Bronchial epithelial cell (primary cell): ENCODE data around the gene UBE2E3. TPM values are rescaled to one million over a fixed set of nuclear protein-coding genes. Genes with fewer than 3 reads are reported as not detected.

Experiments used
- DNase-seq: peaks from one replicate; pipeline ENCODE4 v3.0.0-alpha.2; 2010; ENCODE audit warnings: low read depth
- FAIRE-seq: peaks from 2 replicates; lab custom pipeline; 2011; peaks lifted over from hg19 to GRCh38; lab: Jason Lieb, UNC
- H3K27me3 ChIP-seq: 2 replicates; pipeline ENCODE4 v1.5.1; 2011; ENCODE audit warnings: low read length; ENCODE audit not compliant: control insufficient read depth, insufficient read depth
- H3K36me3 ChIP-seq: 2 replicates; pipeline ENCODE4 v1.5.1; 2011; ENCODE audit warnings: low read length; ENCODE audit not compliant: control insufficient read depth, insufficient read depth
- H3K4me3 ChIP-seq: 2 replicates; pipeline ENCODE4 v1.5.1; 2011; ENCODE audit warnings: mild to moderate bottlenecking, low read depth, low read length, control low read depth
- total RNA-seq: library from RNA; depleted of rRNA; stranded (reverse); fragments of >200 nt; gene quantifications from 2 replicates; pipeline ENCODE4 v1.2.1, GENCODE V29; 2014
- TF ChIP-seq, protein P1 (sequence below): IDR thresholded peaks from 2 replicates; pipeline ENCODE4 v1.5.1; 2011; ENCODE audit warnings: mild to moderate bottlenecking, moderate library complexity, low read length, control low read depth, inconsistent platforms; ENCODE audit not compliant: insufficient read depth, severe bottlenecking

UBE2E3 gene
- total RNA-seq, 1 donor from 2014 or later: 27.4 TPM

DNA sequence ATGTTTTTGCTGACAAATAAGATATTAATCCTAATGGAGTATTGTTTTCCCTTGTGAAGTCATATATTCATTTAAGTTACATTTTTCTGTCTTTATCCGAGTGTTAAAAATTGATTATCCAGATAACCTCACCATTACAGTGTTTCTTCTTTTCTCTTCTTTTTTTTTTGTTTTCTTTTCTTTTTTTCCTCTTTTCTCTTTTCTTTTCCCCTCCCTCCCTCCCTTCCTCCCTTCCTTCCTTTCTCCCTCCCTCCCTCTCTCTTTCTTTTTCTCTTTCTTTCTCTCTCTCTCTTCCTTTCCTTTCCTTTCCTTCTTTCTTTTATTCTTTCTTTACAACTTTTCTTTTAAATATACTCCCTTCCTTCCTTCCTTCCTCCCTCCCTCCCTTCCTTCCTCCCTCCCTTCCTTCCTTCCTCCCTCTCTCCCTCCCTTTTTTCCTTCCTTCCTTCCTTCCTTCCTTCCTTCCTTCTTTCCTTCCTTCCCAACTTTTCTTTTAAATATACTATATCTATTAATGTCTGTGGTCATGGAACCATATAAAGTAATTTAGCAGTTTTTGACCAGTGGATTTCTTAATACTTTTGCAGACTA, 40.9 kb downstream of the UBE2E3 start:
- no peak for FAIRE-seq
- no peak for DNase-seq
- no peak overlapping the region for H3K4me3 ChIP-seq
- no peaks in the 10 kb centered on the region for H3K27me3 ChIP-seq
- TF ChIP-seq, protein P1, sequence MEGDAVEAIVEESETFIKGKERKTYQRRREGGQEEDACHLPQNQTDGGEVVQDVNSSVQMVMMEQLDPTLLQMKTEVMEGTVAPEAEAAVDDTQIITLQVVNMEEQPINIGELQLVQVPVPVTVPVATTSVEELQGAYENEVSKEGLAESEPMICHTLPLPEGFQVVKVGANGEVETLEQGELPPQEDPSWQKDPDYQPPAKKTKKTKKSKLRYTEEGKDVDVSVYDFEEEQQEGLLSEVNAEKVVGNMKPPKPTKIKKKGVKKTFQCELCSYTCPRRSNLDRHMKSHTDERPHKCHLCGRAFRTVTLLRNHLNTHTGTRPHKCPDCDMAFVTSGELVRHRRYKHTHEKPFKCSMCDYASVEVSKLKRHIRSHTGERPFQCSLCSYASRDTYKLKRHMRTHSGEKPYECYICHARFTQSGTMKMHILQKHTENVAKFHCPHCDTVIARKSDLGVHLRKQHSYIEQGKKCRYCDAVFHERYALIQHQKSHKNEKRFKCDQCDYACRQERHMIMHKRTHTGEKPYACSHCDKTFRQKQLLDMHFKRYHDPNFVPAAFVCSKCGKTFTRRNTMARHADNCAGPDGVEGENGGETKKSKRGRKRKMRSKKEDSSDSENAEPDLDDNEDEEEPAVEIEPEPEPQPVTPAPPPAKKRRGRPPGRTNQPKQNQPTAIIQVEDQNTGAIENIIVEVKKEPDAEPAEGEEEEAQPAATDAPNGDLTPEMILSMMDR: no peak
- no peaks in the 10 kb centered on the region for H3K36me3 ChIP-seq

DNA sequence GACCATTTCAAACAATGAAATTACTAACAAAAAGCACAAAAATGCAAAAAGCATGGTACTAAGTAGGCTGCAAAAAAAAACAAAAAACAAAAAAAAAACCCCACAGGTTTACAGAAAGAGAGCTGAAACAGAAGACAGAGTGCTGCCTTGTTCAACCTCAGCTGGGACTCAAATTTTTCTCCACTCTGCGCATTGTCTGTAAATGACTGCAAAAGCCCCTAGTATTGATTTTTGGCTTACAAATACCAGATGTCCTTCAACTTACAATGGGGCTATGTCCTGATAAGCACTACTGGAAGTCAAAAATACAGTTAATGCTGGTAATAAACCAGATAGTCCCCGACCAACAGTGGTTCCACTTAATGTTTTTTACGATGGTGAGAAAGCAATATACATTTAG, 42.2 kb downstream of the UBE2E3 start:
- DNase-seq (no peak), FAIRE-seq (no peak)
- Histone ChIP-seq H3K36me3 (no peaks in the 10 kb centered on the region), H3K27me3 (no peaks in the 10 kb centered on the region), H3K4me3 (no peak overlapping the region)
- TF ChIP-seq, protein P1: no peak

DNA sequence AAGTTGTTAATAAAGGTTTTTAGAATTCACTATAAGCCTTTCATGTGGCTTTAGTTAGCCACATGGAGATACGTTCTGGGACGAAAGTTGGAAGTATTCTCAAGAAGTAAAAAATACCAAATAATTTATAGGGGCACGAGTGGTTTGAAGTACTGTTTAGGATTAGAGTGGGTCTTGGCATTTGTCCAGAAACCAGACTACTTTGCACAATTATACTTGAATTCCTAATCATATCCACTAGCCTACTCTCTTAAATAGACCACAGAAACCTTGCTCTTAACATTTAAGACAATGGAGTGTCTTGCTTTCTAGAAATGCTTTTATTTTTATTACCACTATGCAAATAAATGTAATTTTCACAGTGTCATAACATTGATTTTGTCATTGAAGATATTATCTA, 44.6 kb downstream of the UBE2E3 start:
- FAIRE-seq (no peak), DNase-seq (no peak)
- Histone ChIP-seq H3K36me3 (no peaks in the 10 kb centered on the region), H3K4me3 (no peak overlapping the region), H3K27me3 (no peaks in the 10 kb centered on the region)
- TF ChIP-seq, protein P1: no peak

DNA sequence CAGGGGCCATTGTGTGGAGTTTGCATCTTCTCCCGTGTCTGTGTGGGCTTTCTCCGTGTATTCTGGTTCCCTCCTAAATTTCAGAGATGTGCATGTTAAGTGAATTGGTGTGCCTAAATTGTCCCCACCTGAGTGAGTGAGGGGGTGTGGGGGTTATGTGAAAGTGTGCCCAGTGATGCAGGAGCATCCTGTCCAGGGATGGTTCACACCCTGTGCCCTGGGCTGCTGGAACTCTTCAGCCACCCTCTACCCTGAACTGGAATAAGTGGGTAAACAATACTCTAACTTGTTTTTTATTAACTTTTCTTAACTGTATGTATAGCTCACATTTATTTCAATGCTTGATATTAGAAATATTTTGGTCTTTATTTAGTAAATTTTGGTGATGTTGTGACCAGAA, 56.0 kb downstream of the UBE2E3 start:
- no peak for DNase-seq
- Histone ChIP-seq H3K4me3 (no peak overlapping the region), H3K27me3 (no peaks in the 10 kb centered on the region), H3K36me3 (no peaks in the 10 kb centered on the region)
- TF ChIP-seq, protein P1: no peak
- no peak for FAIRE-seq

DNA sequence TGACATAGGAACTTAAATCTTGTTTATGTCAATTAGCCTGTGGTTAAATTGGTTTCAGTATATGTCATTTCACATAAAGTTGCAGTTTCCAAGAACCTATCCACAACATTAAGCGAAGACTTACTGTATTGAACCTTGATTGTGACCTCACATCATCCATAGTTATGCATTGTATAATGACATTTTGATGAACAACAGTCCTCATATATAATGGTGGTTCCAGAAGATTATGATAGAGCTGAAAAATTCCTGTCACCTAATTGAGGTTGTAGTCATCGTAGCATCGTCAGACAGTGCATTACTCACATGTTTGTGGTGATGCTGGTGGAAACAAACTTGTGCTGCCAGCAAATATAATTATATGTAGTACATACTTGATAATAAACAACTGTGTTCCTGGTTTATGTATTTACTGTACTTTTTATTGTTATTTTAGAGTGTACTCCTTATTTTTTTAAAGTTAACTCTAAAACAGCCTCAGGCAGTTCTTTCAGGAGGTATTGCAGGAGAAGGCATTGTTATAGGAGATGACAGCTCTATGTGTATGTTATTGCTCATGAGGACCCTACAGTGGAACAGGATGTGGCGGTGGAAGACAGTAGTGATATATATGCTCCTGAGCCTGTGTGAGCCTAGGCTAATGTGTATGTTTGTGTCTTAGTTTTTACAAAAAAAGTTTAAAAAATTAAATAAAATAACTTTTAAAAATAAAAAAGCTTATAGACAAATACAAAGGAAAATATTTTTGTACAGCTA, 56.6 kb downstream of the UBE2E3 start:
- Histone ChIP-seq H3K36me3 (no peaks in the 10 kb centered on the region), H3K4me3 (no peak overlapping the region), H3K27me3 (no peaks in the 10 kb centered on the region)
- TF ChIP-seq, protein P1: no peak
- FAIRE-seq (no peak), DNase-seq (peak; percentile 83)
